ENCODE measurements around the gene RGSL1. TPM values are rescaled to one million over a fixed set of nuclear protein-coding genes. Genes with fewer than 3 reads are reported as not detected.

RGSL1 gene
- total RNA-seq, 4 donors from 2014 or later, result 0.42 to 0.61 TPM; not detected in 2

- TF ChIP-seq, protein P1, sequence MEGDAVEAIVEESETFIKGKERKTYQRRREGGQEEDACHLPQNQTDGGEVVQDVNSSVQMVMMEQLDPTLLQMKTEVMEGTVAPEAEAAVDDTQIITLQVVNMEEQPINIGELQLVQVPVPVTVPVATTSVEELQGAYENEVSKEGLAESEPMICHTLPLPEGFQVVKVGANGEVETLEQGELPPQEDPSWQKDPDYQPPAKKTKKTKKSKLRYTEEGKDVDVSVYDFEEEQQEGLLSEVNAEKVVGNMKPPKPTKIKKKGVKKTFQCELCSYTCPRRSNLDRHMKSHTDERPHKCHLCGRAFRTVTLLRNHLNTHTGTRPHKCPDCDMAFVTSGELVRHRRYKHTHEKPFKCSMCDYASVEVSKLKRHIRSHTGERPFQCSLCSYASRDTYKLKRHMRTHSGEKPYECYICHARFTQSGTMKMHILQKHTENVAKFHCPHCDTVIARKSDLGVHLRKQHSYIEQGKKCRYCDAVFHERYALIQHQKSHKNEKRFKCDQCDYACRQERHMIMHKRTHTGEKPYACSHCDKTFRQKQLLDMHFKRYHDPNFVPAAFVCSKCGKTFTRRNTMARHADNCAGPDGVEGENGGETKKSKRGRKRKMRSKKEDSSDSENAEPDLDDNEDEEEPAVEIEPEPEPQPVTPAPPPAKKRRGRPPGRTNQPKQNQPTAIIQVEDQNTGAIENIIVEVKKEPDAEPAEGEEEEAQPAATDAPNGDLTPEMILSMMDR (IDR thresholded peaks at IDR 0.05), result no peak
- TF ChIP-seq POLR2A (IDR thresholded peaks at IDR 0.05), result no peak
- H3K27me3 ChIP-seq, result peaks cover 0 to 48% (median 0%) of the 10 kb centered on the region in 4 donors
- H3K36me3 ChIP-seq, result no peaks in the 10 kb centered on the region
- intact Hi-C loops (cut with DNase I), result no loop called here
- no peaks in the 10 kb centered on the region for H3K9me3 ChIP-seq
- no peak overlapping the region for H3K27ac ChIP-seq
- 86 to 87% methylated on average over 6 of the region's 6 CpGs for WGBS, 2 donors
- no peak overlapping the region for H3K4me3 ChIP-seq
- H3K4me1 ChIP-seq, result no peaks in the 10 kb centered on the region
- no peak for DNase-seq
Measured at GRCh38 chr1:182413969-182414368, 36.0 kb upstream of the RGSL1 start.

DNA sequence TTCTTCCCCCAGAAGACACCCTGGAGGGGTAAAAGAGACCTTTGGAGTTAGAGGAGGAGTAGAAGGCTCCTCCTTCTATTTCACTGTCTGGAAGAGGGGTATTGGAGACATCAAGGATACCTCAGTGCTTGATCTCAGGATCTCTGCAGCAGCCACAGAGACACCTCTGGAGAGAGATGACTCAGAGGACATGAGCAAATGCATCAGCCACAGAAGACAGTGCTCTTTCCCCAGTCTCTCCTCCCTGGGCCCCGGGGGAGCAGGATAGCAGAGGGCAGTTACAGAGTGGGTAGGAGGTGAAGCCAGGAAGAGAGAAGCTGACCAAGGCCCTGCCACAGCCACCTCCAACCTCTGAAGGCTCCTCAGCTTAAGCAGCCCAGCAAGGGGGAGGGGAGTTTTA, 34.2 kb upstream of the RGSL1 start:
- Histone ChIP-seq H3K27ac (no peak overlapping the region), H3K27me3 (peaks cover 0 to 38% (median 0%) of the 10 kb centered on the region in 4 donors), H3K9me3 (no peaks in the 10 kb centered on the region), H3K4me3 (no peak overlapping the region), H3K36me3 (no peaks in the 10 kb centered on the region), H3K4me1 (no peaks in the 10 kb centered on the region)
- 100% methylated on average over 1 of the region's 1 CpG; no CpG with 5 or more reads in 1 of the 2 donors for WGBS, 2 donors
- intact Hi-C loops (cut with DNase I), result no loop called here
- no peak for DNase-seq
- TF ChIP-seq POLR2A (IDR thresholded peaks at IDR 0.05), result no peak
- TF ChIP-seq, protein P1 (IDR thresholded peaks at IDR 0.05), result no peak

DNA sequence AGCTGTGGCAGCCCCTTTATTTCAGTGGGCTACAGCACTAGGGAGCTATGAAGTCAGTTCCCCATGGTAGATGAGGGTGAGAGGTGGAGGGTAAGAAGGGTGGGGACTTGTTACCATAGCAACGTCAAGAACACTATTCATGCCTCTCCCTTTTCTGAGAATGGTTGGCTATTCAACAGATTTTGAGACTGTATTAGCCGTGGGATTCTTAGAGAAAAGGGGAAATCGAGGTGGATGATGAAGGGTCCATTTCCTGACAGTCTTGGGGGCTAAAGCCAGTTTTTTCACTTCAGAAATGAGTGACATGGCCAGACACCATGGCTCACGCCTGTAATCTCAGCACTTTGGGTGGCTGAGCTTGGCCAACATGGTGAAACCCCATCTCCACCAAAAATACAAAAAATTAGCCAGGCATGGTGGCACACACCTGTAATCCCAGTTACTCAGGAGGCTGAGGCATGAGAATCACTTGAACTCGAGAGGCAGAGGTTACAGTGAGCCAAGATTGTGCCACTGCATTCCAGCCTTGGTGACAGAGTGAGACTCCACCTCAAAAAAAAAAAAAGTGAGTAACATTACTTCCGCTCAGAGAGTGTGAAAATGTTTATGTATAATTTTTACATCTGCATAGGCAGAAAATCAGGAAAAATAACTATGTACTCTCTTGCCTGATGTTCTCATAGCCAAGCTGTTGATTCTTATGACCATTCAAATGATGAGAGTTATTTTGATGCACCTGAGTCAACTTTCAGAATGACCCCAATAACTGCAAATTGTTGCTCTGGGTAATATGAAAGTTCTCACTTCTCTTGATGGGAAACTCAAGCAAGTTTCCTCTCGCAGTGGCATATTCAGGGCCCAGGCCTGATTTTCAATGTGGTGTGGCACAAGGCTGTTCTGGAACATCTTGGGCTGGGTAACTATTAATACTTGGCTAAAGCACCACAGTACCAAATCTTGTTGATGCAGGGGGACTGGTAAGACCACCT, 23.2 kb upstream of the RGSL1 start:
- H3K36me3 ChIP-seq, result no peaks in the 10 kb centered on the region
- no peaks in the 10 kb centered on the region for H3K9me3 ChIP-seq
- no peak for DNase-seq
- peaks cover 0 to 5% (median 0%) of the 10 kb centered on the region in 4 donors for H3K27me3 ChIP-seq
- intact Hi-C loops (cut with DNase I), result no loop called here
- WGBS, 2 donors, result 72 to 74% methylated on average over 6 to 7 of the region's 7 CpGs
- peaks cover 0 to 7% (median 0%) of the 10 kb centered on the region in 3 donors for H3K4me1 ChIP-seq
- H3K27ac ChIP-seq, result no peak overlapping the region
- TF ChIP-seq, protein P1 (IDR thresholded peaks at IDR 0.05), result no peak
- TF ChIP-seq POLR2A (IDR thresholded peaks at IDR 0.05), result no peak
- H3K4me3 ChIP-seq, result no peak overlapping the region

GRCh38 chr1:182428043-182428442, 21.9 kb upstream of the RGSL1 start:
- no peak overlapping the region for H3K4me3 ChIP-seq
- peaks cover 0 to 8% (median 0%) of the 10 kb centered on the region in 3 donors for H3K4me1 ChIP-seq
- 83 to 89% methylated on average over 2 of the region's 2 CpGs for WGBS, 2 donors
- no peaks in the 10 kb centered on the region for H3K36me3 ChIP-seq
- H3K9me3 ChIP-seq, result no peaks in the 10 kb centered on the region
- peaks cover 0 to 5% (median 0%) of the 10 kb centered on the region in 4 donors for H3K27me3 ChIP-seq
- no peak overlapping the region for H3K27ac ChIP-seq
- DNase-seq, result no peak
- TF ChIP-seq, protein P1 (IDR thresholded peaks at IDR 0.05), result no peak
- no peak for TF ChIP-seq POLR2A (IDR thresholded peaks at IDR 0.05)
- intact Hi-C loops (cut with DNase I), result no loop called here
